HepG2 (cell line): ENCODE data around the gene CALCR.

Source experiments
- HINFP ChIP-seq: sonication (generic); formaldehyde crosslinking; IDR thresholded peaks from 2 replicates; pipeline ENCODE4 v1.4.0; 2020; ENCODE audit warnings: low read depth, mild to moderate bottlenecking, missing genetic modification reagents
- ZFX ChIP-seq: sonication (generic); formaldehyde crosslinking; IDR thresholded peaks from 2 replicates; pipeline ENCODE4 v1.4.0; 2020; ENCODE audit warnings: mild to moderate bottlenecking, low read depth, missing genetic modification reagents, moderate library complexity

DNA sequence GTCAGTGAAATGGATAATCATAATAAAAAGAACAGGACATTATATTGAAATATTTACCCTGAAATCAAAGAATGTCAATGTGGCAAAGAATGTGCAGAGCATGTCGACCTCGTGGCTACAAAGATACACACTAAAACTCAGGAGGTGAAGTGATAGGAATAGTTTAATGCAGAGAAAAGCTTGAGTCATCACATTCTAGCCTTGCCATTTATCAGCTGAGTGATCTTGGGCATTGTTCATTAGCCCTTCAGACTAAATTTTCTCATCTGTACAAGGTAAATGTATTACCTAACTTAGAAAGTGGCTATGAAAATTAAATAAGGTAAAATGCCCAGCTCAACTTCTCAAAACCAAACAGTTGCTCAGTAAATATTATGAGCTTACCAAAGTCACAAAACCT, 22.6 kb downstream of the CALCR start:
- TF ChIP-seq HINFP (CRISPR knock-in tag) (no peak), ZFX (CRISPR knock-in tag) (no peak)
